Stimulated activated CD8-positive, alpha-beta memory T cell treated with anti-CD3 and anti-CD28 coated beads, Interleukin-15, amount 100 ng/mL, for 48 hours (primary cell): ENCODE measurements around the gene CACUL1.
A peak's percentile ranks its signal among the peaks of the same experiment; 100 is the strongest.
"Not testable (repeated sequence)": the region's sequence is repeated elsewhere in the genome, so short reads cannot be mapped to it uniquely, and the experiment has no call there.

ENCODE experiments used
- DNase-seq, 2 donors: peaks; one replicate each; pipeline ENCODE4 v3.0.0-alpha.2; 2020; ENCODE audit warnings: low read depth in 2 of 2

CACUL1 gene

GRCh38 chr10:118768041-118768919 lies 13.5 kb upstream of the CACUL1 start:
- DNase-seq = no peak

- no peak for DNase-seq
These were observed 12.7 kb upstream of the CACUL1 start for GRCh38 chr10:118767297-118768040.

- DNase-seq = no peak
These were observed 9.4 kb upstream of the CACUL1 start for GRCh38 chr10:118764195-118764594.

GRCh38 chr10:118763202-118763988 lies 8.6 kb upstream of the CACUL1 start:
- no peak for DNase-seq

- DNase-seq = no peak
These were observed 5.5 kb upstream of the CACUL1 start for GRCh38 chr10:118760265-118760664.

GRCh38 chr10:118758449-118758848 lies 3.7 kb upstream of the CACUL1 start:
- DNase-seq = no peak

GRCh38 chr10:118754229-118754555 lies 578 bp downstream of the CACUL1 start:
- DNase-seq = peak in 1 of 2 donors; percentile 15

GRCh38 chr10:118753331-118754228 lies 1.2 kb downstream of the CACUL1 start:
- no peak for DNase-seq

- DNase-seq = no peak
These were observed 2.4 kb downstream of the CACUL1 start for GRCh38 chr10:118752409-118752808.

- no peak for DNase-seq
These were observed 3.5 kb downstream of the CACUL1 start for GRCh38 chr10:118751265-118751664.

GRCh38 chr10:118748041-118748440 lies 6.7 kb downstream of the CACUL1 start:
- no peak for DNase-seq

GRCh38 chr10:118746246-118746645 lies 8.5 kb downstream of the CACUL1 start:
- no peak for DNase-seq

GRCh38 chr10:118745056-118745455 lies 9.7 kb downstream of the CACUL1 start:
- no peak for DNase-seq

- not testable (repeated sequence) for DNase-seq
These were observed 10.3 kb downstream of the CACUL1 start for GRCh38 chr10:118744346-118744918.

- DNase-seq = no peak
These were observed 12.0 kb downstream of the CACUL1 start for GRCh38 chr10:118742782-118743181.

- no peak for DNase-seq
These were observed 12.7 kb downstream of the CACUL1 start for GRCh38 chr10:118742032-118742431.

GRCh38 chr10:118738406-118738805 lies 16.4 kb downstream of the CACUL1 start:
- DNase-seq = no peak

GRCh38 chr10:118737603-118738302 lies 17.0 kb downstream of the CACUL1 start:
- no peak for DNase-seq

- DNase-seq = no peak
These were observed 19.5 kb downstream of the CACUL1 start for GRCh38 chr10:118735294-118735693.

- DNase-seq = no peak
These were observed 20.3 kb downstream of the CACUL1 start for GRCh38 chr10:118734475-118734874.
